Measurements from ENCODE around the gene ATG16L1. TPM values are rescaled to one million over a fixed set of nuclear protein-coding genes. Genes with fewer than 3 reads are reported as not detected.

The ATG16L1 gene
- total RNA-seq, 1 donor from 2014 or later = 54.1 TPM

- H3K4me3 ChIP-seq (ENCODE audit: low read depth, low read length) = no peak overlapping the region
- TF ChIP-seq CTCF (IDR thresholded peaks at IDR 0.05; ENCODE audit: insufficient read depth, low read length, poor library complexity, severe bottlenecking) = no peak
- no peak for DNase-seq (ENCODE audit: low read depth)
- H3K36me3 ChIP-seq (ENCODE audit: control insufficient read depth, insufficient read depth, low read length) = no peaks in the 10 kb centered on the region
- H3K27me3 ChIP-seq (ENCODE audit: control insufficient read depth, insufficient read depth, low read length) = no peaks in the 10 kb centered on the region
Observed at GRCh38 chr2:233301248-233301647, 49.8 kb downstream of the ATG16L1 start.

GRCh38 chr2:233301811-233302210 is 50.3 kb downstream of the ATG16L1 start:
- no peak for TF ChIP-seq CTCF (IDR thresholded peaks at IDR 0.05; ENCODE audit: insufficient read depth, low read length, poor library complexity, severe bottlenecking)

GRCh38 chr2:233303252-233303651 is 51.8 kb downstream of the ATG16L1 start:
- no peaks in the 10 kb centered on the region for H3K36me3 ChIP-seq (ENCODE audit: control insufficient read depth, insufficient read depth, low read length)
- no peaks in the 10 kb centered on the region for H3K27me3 ChIP-seq (ENCODE audit: control insufficient read depth, insufficient read depth, low read length)
- DNase-seq (ENCODE audit: low read depth) = no peak
- TF ChIP-seq CTCF (IDR thresholded peaks at IDR 0.05; ENCODE audit: insufficient read depth, low read length, poor library complexity, severe bottlenecking) = no peak
- no peak overlapping the region for H3K4me3 ChIP-seq (ENCODE audit: low read depth, low read length)

More at GRCh38 chr2:233301811-233302210, 50.3 kb downstream of the ATG16L1 start:
- H3K36me3 ChIP-seq (ENCODE audit: control insufficient read depth, insufficient read depth, low read length) = no peaks in the 10 kb centered on the region
- no peak overlapping the region for H3K4me3 ChIP-seq (ENCODE audit: low read depth, low read length)
- no peak for DNase-seq (ENCODE audit: low read depth)
- H3K27me3 ChIP-seq (ENCODE audit: control insufficient read depth, insufficient read depth, low read length) = no peaks in the 10 kb centered on the region

- no peak for DNase-seq (ENCODE audit: low read depth)
- Histone ChIP-seq H3K36me3 (ENCODE audit: control insufficient read depth, insufficient read depth, low read length) (no peaks in the 10 kb centered on the region), H3K27me3 (ENCODE audit: control insufficient read depth, insufficient read depth, low read length) (peaks cover 2% of the 10 kb centered on the region), H3K4me3 (ENCODE audit: low read depth, low read length) (no peak within 1 kb of the TSS)
- TF ChIP-seq CTCF (IDR thresholded peaks at IDR 0.05; ENCODE audit: insufficient read depth, low read length, poor library complexity, severe bottlenecking) = no peak
Observed at GRCh38 chr2:233307565-233307964, 56.1 kb downstream of the ATG16L1 start, which contains the start of gene SAG. SAG (plus strand) TSS chr2:233307816; CDS start chr2:233309190, 1,374 bp downstream.

- H3K36me3 ChIP-seq (ENCODE audit: control insufficient read depth, insufficient read depth, low read length) = no peaks in the 10 kb centered on the region
- DNase-seq (ENCODE audit: low read depth) = no peak
- TF ChIP-seq CTCF (IDR thresholded peaks at IDR 0.05; ENCODE audit: insufficient read depth, low read length, poor library complexity, severe bottlenecking) = no peak
- H3K4me3 ChIP-seq (ENCODE audit: low read depth, low read length) = no peak overlapping the region
- H3K27me3 ChIP-seq (ENCODE audit: control insufficient read depth, insufficient read depth, low read length) = peaks cover 2% of the 10 kb centered on the region
Observed at GRCh38 chr2:233311241-233311926, 59.9 kb downstream of the ATG16L1 start.

- no peak for TF ChIP-seq CTCF (IDR thresholded peaks at IDR 0.05; ENCODE audit: insufficient read depth, low read length, poor library complexity, severe bottlenecking)
- no peak for DNase-seq (ENCODE audit: low read depth)
- no peak overlapping the region for H3K4me3 ChIP-seq (ENCODE audit: low read depth, low read length)
- H3K36me3 ChIP-seq (ENCODE audit: control insufficient read depth, insufficient read depth, low read length) = no peaks in the 10 kb centered on the region
- peaks cover 2% of the 10 kb centered on the region for H3K27me3 ChIP-seq (ENCODE audit: control insufficient read depth, insufficient read depth, low read length)
Observed at GRCh38 chr2:233312874-233313273, 61.4 kb downstream of the ATG16L1 start.
